Measurements from ENCODE around the gene MLLT1.

MLLT1 gene

DNA sequence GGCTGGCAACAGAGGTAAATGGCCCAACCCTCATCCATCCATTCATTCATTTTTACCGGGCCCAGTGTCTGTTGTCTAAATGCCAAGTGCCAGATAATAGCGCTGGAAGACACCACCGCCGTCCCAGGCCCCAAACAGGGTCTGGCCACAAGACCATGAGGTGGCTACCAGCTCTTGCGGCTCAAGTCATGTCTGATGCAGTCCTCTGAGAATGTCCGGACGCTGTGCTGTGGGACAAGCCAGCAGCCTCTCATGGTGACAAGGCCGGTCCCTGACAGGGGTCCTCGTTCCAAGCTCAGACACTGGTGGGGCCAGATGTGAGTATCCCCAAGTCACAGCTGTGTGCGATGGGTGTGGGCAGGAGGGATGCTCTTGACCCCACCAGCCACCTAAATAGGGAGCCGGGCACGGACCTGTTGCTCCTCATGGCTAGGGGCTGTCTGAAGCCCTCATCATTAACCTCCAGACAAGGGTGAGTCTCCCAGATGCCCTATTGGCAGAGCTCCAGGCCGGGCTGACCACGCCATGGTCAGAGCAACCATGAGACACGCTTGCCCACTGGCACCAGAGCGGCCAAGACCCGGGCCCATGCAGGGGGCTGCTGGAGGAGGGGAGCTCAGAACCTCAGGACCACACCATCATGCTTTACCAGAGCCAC is 58.4 kb downstream of the MLLT1 start:
- DNase-seq (ENCODE audit: low spot score) = no peak
- no peak overlapping the region for H2AK5ac ChIP-seq (ENCODE audit: low read depth, low read length)
- H3K36me3 ChIP-seq (replicated peaks in 1 of 2; ENCODE audit: control insufficient read depth in 2 of 2, insufficient read depth in 2 of 2, low read length in 2 of 2) = peaks cover 24 to 73% of the 10 kb centered on the region in 2 donors
- no CpG with 5 or more reads among the region's 17 CpGs for WGBS, 2 donors (ENCODE audit: extremely low coverage in 2 of 2, insufficient read length in 2 of 2, insufficient replicate concordance in 1 of 2)
- H3K9me3 ChIP-seq (replicated peaks in 1 of 2; ENCODE audit: control insufficient read depth in 2 of 2, insufficient read depth in 1 of 2, low read depth in 1 of 2, low read length in 2 of 2) = no peaks in the 10 kb centered on the region
- no peak overlapping the region for H3K14ac ChIP-seq (ENCODE audit: low read length)
- H3K4ac ChIP-seq (ENCODE audit: low read length) = no peak overlapping the region
- no peak overlapping the region for H2AFZ ChIP-seq (ENCODE audit: low read length)
- H3K27me3 ChIP-seq (ENCODE audit: control insufficient read depth in 3 of 3, insufficient read depth in 3 of 3, low read depth in 1 of 3, low read length in 3 of 3) = no peaks in the 10 kb centered on the region
- H3K4me3 ChIP-seq (ENCODE audit: low read length in 2 of 2) = no peak overlapping the region
- no peak overlapping the region for H2BK15ac ChIP-seq (ENCODE audit: low read length)
- H3K79me1 ChIP-seq (ENCODE audit: low read depth, low read length) = peaks cover 30% of the 10 kb centered on the region
- H2BK120ac ChIP-seq (ENCODE audit: low read depth, low read length) = no peak overlapping the region
- H4K8ac ChIP-seq (ENCODE audit: low read depth, low read length) = no peak overlapping the region
- peak overlapping the region; percentile 48 for H2BK5ac ChIP-seq (ENCODE audit: low read length)
- peaks cover 20 to 22% of the 10 kb centered on the region in 2 donors for H3K4me1 ChIP-seq (ENCODE audit: control insufficient read depth in 2 of 2, insufficient read depth in 1 of 2, low read depth in 1 of 2, low read length in 2 of 2)
- H4K91ac ChIP-seq (ENCODE audit: low read depth, low read length, poor library complexity) = no peak overlapping the region
- no peak overlapping the region for H2BK12ac ChIP-seq (ENCODE audit: low read length)
- no peak overlapping the region for H3K4me2 ChIP-seq (ENCODE audit: insufficient read depth, low read length, poor library complexity, severe bottlenecking)
- no peak overlapping the region for H3K23ac ChIP-seq (ENCODE audit: low read depth, low read length, poor library complexity)
- H3K27ac ChIP-seq (replicated peaks; ENCODE audit: low read length) = no peak overlapping the region
- no peak overlapping the region for H3K18ac ChIP-seq (ENCODE audit: low read length)
- no peak overlapping the region for H3K9ac ChIP-seq (ENCODE audit: low read depth, low read length, poor library complexity)

DNA sequence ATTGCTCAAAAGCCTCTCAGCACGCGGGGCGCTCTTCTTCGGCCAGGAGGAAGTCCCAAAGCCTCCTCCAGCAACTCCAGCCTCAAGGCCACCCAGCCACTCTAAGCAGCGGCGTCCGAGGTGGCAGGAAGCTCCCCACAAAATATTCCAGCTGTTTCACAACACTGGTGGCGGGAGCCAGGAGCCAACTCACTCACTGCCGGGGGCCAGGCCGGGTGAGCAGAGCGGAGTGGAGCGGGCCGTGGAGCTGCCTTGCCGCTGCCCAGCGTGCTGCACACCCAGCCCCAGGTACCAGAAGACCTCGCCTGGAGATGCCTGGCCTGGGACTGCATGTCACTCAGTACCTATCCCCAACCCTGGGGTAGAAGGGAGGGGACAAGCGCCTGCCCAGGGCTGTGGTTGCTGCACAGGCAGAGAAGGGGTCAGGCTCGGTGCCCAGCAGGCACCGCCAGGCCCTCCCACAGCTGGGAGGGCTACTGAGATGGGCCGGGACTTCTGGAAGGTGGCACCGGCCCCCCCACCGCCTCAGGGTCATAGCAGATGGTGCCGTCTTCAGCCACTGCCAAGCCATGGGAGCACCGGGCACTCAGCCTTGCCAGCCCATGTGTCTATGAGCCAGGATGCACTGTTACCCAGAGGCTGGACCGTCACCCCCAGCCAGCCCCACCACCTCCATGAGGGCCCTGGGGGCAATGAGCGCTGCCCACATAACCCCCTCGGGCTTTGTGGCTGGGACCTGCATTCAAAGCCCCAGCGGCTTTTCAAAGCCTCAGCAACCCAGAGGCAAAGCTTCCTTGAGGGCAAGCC is 59.2 kb downstream of the MLLT1 start:
- peaks cover 32% of the 10 kb centered on the region for H3K79me1 ChIP-seq (ENCODE audit: low read depth, low read length)
- no peak overlapping the region for H3K23ac ChIP-seq (ENCODE audit: low read depth, low read length, poor library complexity)
- H3K9me3 ChIP-seq (replicated peaks in 1 of 2; ENCODE audit: control insufficient read depth in 2 of 2, insufficient read depth in 1 of 2, low read depth in 1 of 2, low read length in 2 of 2) = no peaks in the 10 kb centered on the region
- no peak overlapping the region for H3K27ac ChIP-seq (replicated peaks; ENCODE audit: low read length)
- H2BK120ac ChIP-seq (ENCODE audit: low read depth, low read length) = no peak overlapping the region
- H4K8ac ChIP-seq (ENCODE audit: low read depth, low read length) = no peak overlapping the region
- no peak overlapping the region for H2AFZ ChIP-seq (ENCODE audit: low read length)
- H3K36me3 ChIP-seq (replicated peaks in 1 of 2; ENCODE audit: control insufficient read depth in 2 of 2, insufficient read depth in 2 of 2, low read length in 2 of 2) = peaks cover 18 to 71% of the 10 kb centered on the region in 2 donors
- no peak overlapping the region for H3K4me2 ChIP-seq (ENCODE audit: insufficient read depth, low read length, poor library complexity, severe bottlenecking)
- peaks cover 27% of the 10 kb centered on the region in 2 donors for H3K4me1 ChIP-seq (ENCODE audit: control insufficient read depth in 2 of 2, insufficient read depth in 1 of 2, low read depth in 1 of 2, low read length in 2 of 2)
- H2AK5ac ChIP-seq (ENCODE audit: low read depth, low read length) = no peak overlapping the region
- H3K18ac ChIP-seq (ENCODE audit: low read length) = no peak overlapping the region
- H3K9ac ChIP-seq (ENCODE audit: low read depth, low read length, poor library complexity) = no peak overlapping the region
- H2BK5ac ChIP-seq (ENCODE audit: low read length) = peak overlapping the region; percentile 48
- peak overlapping the region; percentile 10 for H2BK12ac ChIP-seq (ENCODE audit: low read length)
- no peak overlapping the region for H3K4ac ChIP-seq (ENCODE audit: low read length)
- no peaks in the 10 kb centered on the region for H3K27me3 ChIP-seq (ENCODE audit: control insufficient read depth in 3 of 3, insufficient read depth in 3 of 3, low read depth in 1 of 3, low read length in 3 of 3)
- no CpG with 5 or more reads among the region's 28 CpGs for WGBS, 2 donors (ENCODE audit: extremely low coverage in 2 of 2, insufficient read length in 2 of 2, insufficient replicate concordance in 1 of 2)
- no peak for DNase-seq (ENCODE audit: low spot score)
- no peak overlapping the region for H2BK15ac ChIP-seq (ENCODE audit: low read length)
- H3K4me3 ChIP-seq (ENCODE audit: low read length in 2 of 2) = no peak overlapping the region
- no peak overlapping the region for H3K14ac ChIP-seq (ENCODE audit: low read length)
- H4K91ac ChIP-seq (ENCODE audit: low read depth, low read length, poor library complexity) = no peak overlapping the region

DNA sequence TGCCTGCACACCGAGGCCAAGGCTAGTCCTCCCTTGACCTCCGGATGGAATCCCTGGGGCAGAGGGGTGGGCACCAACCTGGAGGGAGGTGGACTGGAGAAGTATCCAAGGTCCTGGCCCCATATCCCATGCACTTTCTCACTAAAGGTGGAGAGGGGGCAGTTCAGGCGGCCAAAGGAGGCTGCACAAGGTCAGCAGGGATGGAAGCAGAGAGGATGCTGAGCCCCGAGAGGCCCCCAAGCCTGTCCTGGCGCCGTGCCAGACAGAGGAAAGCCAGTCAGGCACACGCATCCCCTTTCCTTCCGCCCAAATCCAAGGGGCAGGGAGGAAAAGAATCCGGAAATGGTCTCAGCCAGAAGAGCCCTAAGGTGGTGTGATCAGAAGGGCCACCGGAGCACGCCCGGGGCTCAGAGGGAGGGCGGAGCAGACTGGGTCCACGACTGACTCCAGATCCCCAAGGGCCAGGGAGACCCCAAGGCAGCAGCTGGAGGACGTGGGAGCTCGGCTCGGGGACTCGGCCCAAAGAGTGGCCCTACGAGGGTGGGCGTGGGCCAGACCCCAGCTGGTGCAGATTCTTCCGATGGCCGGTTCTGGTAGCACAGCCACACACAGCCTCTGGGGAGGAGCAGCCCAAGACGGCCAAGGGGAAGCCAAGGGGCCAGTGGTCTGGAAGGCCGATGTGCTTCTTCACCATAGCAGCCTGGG is 60.0 kb downstream of the MLLT1 start:
- H4K91ac ChIP-seq (ENCODE audit: low read depth, low read length, poor library complexity) = no peak overlapping the region
- no peak overlapping the region for H3K4ac ChIP-seq (ENCODE audit: low read length)
- no peak overlapping the region for H2BK12ac ChIP-seq (ENCODE audit: low read length)
- H3K27me3 ChIP-seq (ENCODE audit: control insufficient read depth in 3 of 3, insufficient read depth in 3 of 3, low read depth in 1 of 3, low read length in 3 of 3) = no peaks in the 10 kb centered on the region
- H3K79me1 ChIP-seq (ENCODE audit: low read depth, low read length) = peaks cover 32% of the 10 kb centered on the region
- peaks cover 27% of the 10 kb centered on the region in 2 donors for H3K4me1 ChIP-seq (ENCODE audit: control insufficient read depth in 2 of 2, insufficient read depth in 1 of 2, low read depth in 1 of 2, low read length in 2 of 2)
- H2BK5ac ChIP-seq (ENCODE audit: low read length) = peak overlapping the region; percentile 39
- no peak overlapping the region for H3K18ac ChIP-seq (ENCODE audit: low read length)
- H2BK120ac ChIP-seq (ENCODE audit: low read depth, low read length) = no peak overlapping the region
- no peak overlapping the region for H3K27ac ChIP-seq (replicated peaks; ENCODE audit: low read length)
- peak overlapping the region; percentile 43 for H3K23ac ChIP-seq (ENCODE audit: low read depth, low read length, poor library complexity)
- H3K9ac ChIP-seq (ENCODE audit: low read depth, low read length, poor library complexity) = peak overlapping the region; percentile 44
- no peak overlapping the region for H3K14ac ChIP-seq (ENCODE audit: low read length)
- peaks cover 19 to 71% of the 10 kb centered on the region in 2 donors for H3K36me3 ChIP-seq (replicated peaks in 1 of 2; ENCODE audit: control insufficient read depth in 2 of 2, insufficient read depth in 2 of 2, low read length in 2 of 2)
- no peaks in the 10 kb centered on the region for H3K9me3 ChIP-seq (replicated peaks in 1 of 2; ENCODE audit: control insufficient read depth in 2 of 2, insufficient read depth in 1 of 2, low read depth in 1 of 2, low read length in 2 of 2)
- no peak overlapping the region for H3K4me2 ChIP-seq (ENCODE audit: insufficient read depth, low read length, poor library complexity, severe bottlenecking)
- H2AFZ ChIP-seq (ENCODE audit: low read length) = no peak overlapping the region
- no peak for DNase-seq (ENCODE audit: low spot score)
- no peak overlapping the region for H3K4me3 ChIP-seq (ENCODE audit: low read length in 2 of 2)
- H4K8ac ChIP-seq (ENCODE audit: low read depth, low read length) = no peak overlapping the region
- peak overlapping the region; percentile 33 for H2BK15ac ChIP-seq (ENCODE audit: low read length)
- H2AK5ac ChIP-seq (ENCODE audit: low read depth, low read length) = no peak overlapping the region
- WGBS, 2 donors (ENCODE audit: extremely low coverage in 2 of 2, insufficient read length in 2 of 2, insufficient replicate concordance in 1 of 2) = no CpG with 5 or more reads among the region's 24 CpGs

DNA sequence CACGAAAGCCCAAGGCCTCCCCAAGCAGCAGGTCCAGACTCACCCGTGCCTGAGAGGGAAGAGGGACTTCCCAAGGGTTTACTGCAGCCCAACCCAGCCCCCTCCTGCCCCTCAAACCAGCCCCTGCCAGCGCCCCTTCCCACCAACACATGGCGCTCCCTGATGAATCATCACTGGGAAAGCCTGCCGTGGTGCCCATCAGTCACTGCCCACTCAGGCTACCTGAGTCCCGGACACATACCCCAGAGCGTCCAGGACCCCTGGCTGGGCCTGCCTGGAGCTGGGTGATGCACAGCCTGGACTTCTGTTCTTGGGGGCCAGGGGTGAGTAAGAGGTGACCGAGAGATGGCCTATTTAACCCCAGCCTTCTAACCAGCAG is 60.6 kb downstream of the MLLT1 start:
- H3K23ac ChIP-seq (ENCODE audit: low read depth, low read length, poor library complexity) = peak overlapping the region; percentile 65
- no peak overlapping the region for H3K27ac ChIP-seq (replicated peaks; ENCODE audit: low read length)
- H3K9ac ChIP-seq (ENCODE audit: low read depth, low read length, poor library complexity) = no peak overlapping the region

More for the DNA sequence above, 60.6 kb downstream of the MLLT1 start:
- no peak overlapping the region for H4K8ac ChIP-seq (ENCODE audit: low read depth, low read length)
- no peak overlapping the region for H3K14ac ChIP-seq (ENCODE audit: low read length)
- H3K18ac ChIP-seq (ENCODE audit: low read length) = peak overlapping the region; percentile 38
- H3K27me3 ChIP-seq (ENCODE audit: control insufficient read depth in 3 of 3, insufficient read depth in 3 of 3, low read depth in 1 of 3, low read length in 3 of 3) = no peaks in the 10 kb centered on the region
- no peak overlapping the region for H2BK12ac ChIP-seq (ENCODE audit: low read length)
- peak overlapping the region; percentile 77 for H2AK5ac ChIP-seq (ENCODE audit: low read depth, low read length)
- no peak overlapping the region for H3K4ac ChIP-seq (ENCODE audit: low read length)
- peaks cover 34% of the 10 kb centered on the region for H3K79me1 ChIP-seq (ENCODE audit: low read depth, low read length)
- H3K4me2 ChIP-seq (ENCODE audit: insufficient read depth, low read length, poor library complexity, severe bottlenecking) = no peak overlapping the region
- no peak for DNase-seq (ENCODE audit: low spot score)
- H2BK120ac ChIP-seq (ENCODE audit: low read depth, low read length) = no peak overlapping the region
- H3K36me3 ChIP-seq (replicated peaks in 1 of 2; ENCODE audit: control insufficient read depth in 2 of 2, insufficient read depth in 2 of 2, low read length in 2 of 2) = peaks cover 21 to 69% of the 10 kb centered on the region in 2 donors
- no peak overlapping the region for H3K4me3 ChIP-seq (ENCODE audit: low read length in 2 of 2)
- H3K9me3 ChIP-seq (replicated peaks in 1 of 2; ENCODE audit: control insufficient read depth in 2 of 2, insufficient read depth in 1 of 2, low read depth in 1 of 2, low read length in 2 of 2) = no peaks in the 10 kb centered on the region
- no CpG with 5 or more reads among the region's 8 CpGs for WGBS, 2 donors (ENCODE audit: extremely low coverage in 2 of 2, insufficient read length in 2 of 2, insufficient replicate concordance in 1 of 2)
- H2AFZ ChIP-seq (ENCODE audit: low read length) = no peak overlapping the region
- peak overlapping the region; percentile 4 for H2BK15ac ChIP-seq (ENCODE audit: low read length)
- no peak overlapping the region for H4K91ac ChIP-seq (ENCODE audit: low read depth, low read length, poor library complexity)
- H3K4me1 ChIP-seq (ENCODE audit: control insufficient read depth in 2 of 2, insufficient read depth in 1 of 2, low read depth in 1 of 2, low read length in 2 of 2) = peaks cover 27% of the 10 kb centered on the region in 2 donors
- peak overlapping the region; percentile 100 for H2BK5ac ChIP-seq (ENCODE audit: low read length)
